HUDEP-2 (cell line): ENCODE data around the gene PIK3CD.
A peak's percentile ranks its signal among the peaks of the same experiment; 100 is the strongest.
"Not testable (repeated sequence)": the region's sequence is repeated elsewhere in the genome, so short reads cannot be mapped to it uniquely, and the experiment has no call there.

ENCODE experiments used
- DNase-seq, 76 experiments: peaks; one replicate each; lab custom pipeline; 2025; ENCODE audit not compliant: unreplicated experiment in 76 of 76; lab: John Stamatoyannopoulos, UW

PIK3CD gene

GRCh38 chr1:9761855-9762254 is 110.3 kb downstream of the PIK3CD start:
- DNase-seq, result no peak

- not testable (repeated sequence) for DNase-seq
Measured at GRCh38 chr1:9762446-9762845, 110.9 kb downstream of the PIK3CD start.

GRCh38 chr1:9763914-9764313 is 112.4 kb downstream of the PIK3CD start:
- no peak for DNase-seq

- DNase-seq, result no peak
Measured at GRCh38 chr1:9764550-9764949, 113.0 kb downstream of the PIK3CD start.

GRCh38 chr1:9766759-9767442 is 115.4 kb downstream of the PIK3CD start:
- DNase-seq, result no peak

GRCh38 chr1:9767964-9768668 is 116.6 kb downstream of the PIK3CD start:
- DNase-seq, result peak in 52 of 76 experiments; percentile 3 to 80 (median 51)

GRCh38 chr1:9768983-9769382 is 117.5 kb downstream of the PIK3CD start:
- DNase-seq, result no peak

GRCh38 chr1:9770298-9770697 is 118.8 kb downstream of the PIK3CD start:
- no peak for DNase-seq

- DNase-seq, result peak in 2 of 76 experiments; percentile 1 to 20
Measured at GRCh38 chr1:9774712-9775679, 123.5 kb downstream of the PIK3CD start.

- DNase-seq, result no peak
Measured at GRCh38 chr1:9776685-9777084, 125.2 kb downstream of the PIK3CD start.
